Keratinocyte (primary cell): Measurements from ENCODE around the gene KIFC1.

ENCODE experiments used
- EZH2 ChIP-seq: IDR thresholded peaks from one replicate; pipeline ENCODE4 v1.6.1; 2012; ENCODE audit warnings: inconsistent platforms, mild to moderate bottlenecking, low read length, moderate library complexity
- TF ChIP-seq, protein P1 (sequence below), 3 experiments: IDR thresholded peaks in 1 of 3; conservative IDR thresholded peaks in 1 of 3; optimal IDR thresholded peaks in 1 of 3; 2 replicates in 2 of 3; 3 replicates in 1 of 3; pipeline versions ENCODE3 to v1.5.1; 2011; ENCODE audit warnings: low read length in 3 of 3, mild to moderate bottlenecking in 3 of 3, moderate library complexity in 2 of 3, control low read depth in 1 of 3, inconsistent platforms in 1 of 3; ENCODE audit not compliant: insufficient read depth in 2 of 3; ENCODE audit errors: extremely low read depth in 1 of 3

DNA sequence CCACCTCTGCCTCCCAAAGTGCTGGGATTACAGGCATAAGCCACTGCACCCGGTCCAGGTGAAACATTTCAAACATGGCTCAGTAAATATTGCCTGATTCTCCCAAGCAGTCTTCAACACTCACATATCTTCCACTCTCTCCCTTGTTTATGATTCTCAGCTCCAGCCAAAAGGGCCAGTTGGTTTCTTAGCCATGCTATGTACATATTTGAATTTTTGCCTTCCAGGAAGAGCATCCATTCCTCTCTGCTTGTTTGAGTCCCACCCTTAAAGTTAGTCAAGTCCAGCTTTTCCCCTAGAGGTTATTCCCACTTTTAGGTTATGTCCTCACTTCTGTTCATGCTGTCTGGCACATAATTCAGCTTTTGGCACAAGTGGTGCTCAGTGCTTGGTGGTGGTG lies 5.9 kb downstream of the KIFC1 start:
- TF ChIP-seq, protein P1, sequence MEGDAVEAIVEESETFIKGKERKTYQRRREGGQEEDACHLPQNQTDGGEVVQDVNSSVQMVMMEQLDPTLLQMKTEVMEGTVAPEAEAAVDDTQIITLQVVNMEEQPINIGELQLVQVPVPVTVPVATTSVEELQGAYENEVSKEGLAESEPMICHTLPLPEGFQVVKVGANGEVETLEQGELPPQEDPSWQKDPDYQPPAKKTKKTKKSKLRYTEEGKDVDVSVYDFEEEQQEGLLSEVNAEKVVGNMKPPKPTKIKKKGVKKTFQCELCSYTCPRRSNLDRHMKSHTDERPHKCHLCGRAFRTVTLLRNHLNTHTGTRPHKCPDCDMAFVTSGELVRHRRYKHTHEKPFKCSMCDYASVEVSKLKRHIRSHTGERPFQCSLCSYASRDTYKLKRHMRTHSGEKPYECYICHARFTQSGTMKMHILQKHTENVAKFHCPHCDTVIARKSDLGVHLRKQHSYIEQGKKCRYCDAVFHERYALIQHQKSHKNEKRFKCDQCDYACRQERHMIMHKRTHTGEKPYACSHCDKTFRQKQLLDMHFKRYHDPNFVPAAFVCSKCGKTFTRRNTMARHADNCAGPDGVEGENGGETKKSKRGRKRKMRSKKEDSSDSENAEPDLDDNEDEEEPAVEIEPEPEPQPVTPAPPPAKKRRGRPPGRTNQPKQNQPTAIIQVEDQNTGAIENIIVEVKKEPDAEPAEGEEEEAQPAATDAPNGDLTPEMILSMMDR (optimal IDR thresholded peaks at IDR 0.05 in 1 of 3, IDR thresholded peaks at IDR 0.05 in 1 of 3, conservative IDR thresholded peaks at IDR 0.05 in 1 of 3; ENCODE audit: extremely low read depth in 1 of 3, insufficient read depth in 2 of 3, low read length in 3 of 3) = no peak
- no peak for TF ChIP-seq EZH2
